Measurements from ENCODE around the gene NSUN3.
"Not testable (repeated sequence)": the region's sequence is repeated elsewhere in the genome, so short reads cannot be mapped to it uniquely, and the experiment has no call there.

Gene NSUN3

DNA sequence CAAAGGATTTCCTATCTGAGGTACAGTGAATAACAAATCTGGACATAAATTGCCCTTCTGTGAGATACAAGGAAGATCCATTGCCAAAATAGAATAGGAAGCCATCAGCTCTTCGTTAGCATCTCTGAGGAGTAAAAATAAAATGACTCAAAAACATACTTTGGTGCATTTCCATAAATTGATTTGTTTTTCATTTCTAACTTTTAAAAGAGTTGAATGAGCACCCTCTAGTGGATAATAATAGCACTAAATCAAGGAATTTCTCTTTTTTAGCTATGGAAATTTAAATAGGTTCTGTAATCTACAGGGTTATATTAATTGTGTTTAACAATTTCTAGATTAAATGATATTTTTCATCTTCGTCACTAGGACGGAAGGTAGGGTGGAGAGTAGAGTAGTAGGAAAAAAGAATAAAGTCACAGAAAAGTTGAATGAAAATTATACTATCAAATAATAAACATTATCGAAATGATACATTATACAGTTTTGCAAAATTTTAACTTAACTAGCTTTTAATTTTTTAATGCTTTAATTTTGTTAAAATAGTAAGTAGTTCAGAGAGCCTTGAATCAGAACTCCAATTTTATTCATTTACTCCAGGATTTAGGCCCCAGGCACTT, 6.4 kb downstream of the NSUN3 start:
- peak; percentile 63 for DNase-seq (ENCODE audit: low spot score)

DNA sequence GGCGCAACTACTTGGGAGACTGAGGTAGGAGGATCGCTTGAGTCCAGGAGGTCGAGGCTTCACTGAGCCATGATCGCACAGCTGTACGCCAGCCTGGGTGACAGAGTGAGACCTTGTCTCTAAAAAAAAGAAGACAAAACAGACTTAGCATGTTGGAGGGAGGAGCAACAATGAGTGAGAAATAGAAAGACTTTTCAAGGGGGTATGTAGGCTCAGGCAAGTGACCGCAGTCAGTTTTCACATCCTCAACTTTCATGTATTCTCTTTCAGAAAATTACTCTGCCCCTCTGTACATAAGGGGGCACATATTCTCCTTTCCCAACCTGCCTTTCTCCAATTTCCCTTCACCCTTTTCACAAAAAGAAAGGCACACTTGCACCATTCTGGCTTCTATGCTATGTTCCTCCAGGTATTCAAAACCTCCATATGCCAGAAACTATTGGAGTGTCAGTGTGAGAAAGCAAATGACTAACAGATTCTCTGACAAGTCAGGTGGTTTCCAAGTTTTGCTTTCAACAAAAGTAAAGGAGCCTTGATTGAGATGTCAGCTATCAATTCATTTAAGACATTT, 7.6 kb downstream of the NSUN3 start:
- DNase-seq (ENCODE audit: low spot score), result no peak

GRCh38 chr3:94071713-94072284, 8.9 kb downstream of the NSUN3 start:
- DNase-seq (ENCODE audit: low spot score), result no peak

DNA sequence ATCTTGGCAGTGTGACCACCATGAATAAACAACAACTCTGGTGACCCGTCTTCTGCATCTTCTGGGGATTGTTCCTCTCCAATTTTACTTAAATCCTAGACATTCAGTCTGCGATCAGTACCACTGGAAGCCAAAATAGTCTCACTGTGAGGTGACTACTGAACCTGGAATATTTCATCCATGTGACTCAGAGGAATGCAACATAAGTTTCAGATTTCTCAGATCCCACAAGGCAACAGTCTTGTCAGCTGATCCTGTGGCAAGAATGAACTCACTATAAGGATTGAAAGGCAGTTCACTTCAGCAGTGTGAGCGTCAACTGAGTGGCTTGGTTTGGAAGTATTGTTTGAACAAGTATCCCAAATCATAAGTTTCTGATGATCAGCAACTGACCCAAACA, 13.2 kb downstream of the NSUN3 start:
- no peak for DNase-seq (ENCODE audit: low spot score)

DNA sequence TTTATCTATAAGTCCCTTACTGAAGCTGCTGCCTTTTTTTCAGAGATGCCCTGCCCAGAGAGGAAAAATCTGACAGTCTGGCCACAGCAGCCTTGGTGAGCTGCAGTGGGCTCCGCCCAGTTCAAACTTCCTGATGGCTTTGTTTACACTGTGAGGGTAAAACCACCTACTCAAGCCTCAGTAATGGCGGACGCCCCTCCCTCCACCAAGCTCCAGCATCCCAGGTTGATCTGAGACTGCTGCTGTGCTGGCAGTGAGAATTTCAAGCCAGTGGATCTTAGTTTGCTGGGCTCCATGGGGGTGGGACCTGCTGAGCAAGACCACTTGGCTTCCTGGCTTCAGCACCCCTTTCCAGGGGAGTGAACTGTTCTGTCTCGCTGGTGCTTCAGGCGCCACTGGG, 17.7 kb downstream of the NSUN3 start:
- not testable (repeated sequence) for DNase-seq (ENCODE audit: low spot score)

DNA sequence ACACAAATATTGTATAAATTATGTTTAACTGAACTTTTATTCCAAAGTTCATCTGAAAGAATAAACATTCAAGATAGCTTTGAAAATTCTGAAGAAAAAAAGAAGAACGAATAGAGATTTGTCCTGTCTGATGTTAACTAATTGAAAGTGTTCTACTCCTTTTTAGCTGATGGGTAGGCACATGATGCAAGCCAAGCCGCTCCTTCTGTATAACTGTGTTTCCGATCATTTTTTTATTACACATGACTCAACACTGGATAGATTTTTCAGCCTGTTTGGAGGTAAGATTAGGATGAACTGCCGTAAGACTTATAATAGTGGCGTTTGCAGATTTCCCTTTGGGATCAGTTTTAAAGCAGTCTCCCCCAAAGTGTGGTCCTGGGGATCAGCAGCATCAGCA, 19.0 kb downstream of the NSUN3 start:
- no peak for DNase-seq (ENCODE audit: low spot score)

- no peak for DNase-seq (ENCODE audit: low spot score)
These were observed 19.6 kb downstream of the NSUN3 start for GRCh38 chr3:94082391-94082937.

DNA sequence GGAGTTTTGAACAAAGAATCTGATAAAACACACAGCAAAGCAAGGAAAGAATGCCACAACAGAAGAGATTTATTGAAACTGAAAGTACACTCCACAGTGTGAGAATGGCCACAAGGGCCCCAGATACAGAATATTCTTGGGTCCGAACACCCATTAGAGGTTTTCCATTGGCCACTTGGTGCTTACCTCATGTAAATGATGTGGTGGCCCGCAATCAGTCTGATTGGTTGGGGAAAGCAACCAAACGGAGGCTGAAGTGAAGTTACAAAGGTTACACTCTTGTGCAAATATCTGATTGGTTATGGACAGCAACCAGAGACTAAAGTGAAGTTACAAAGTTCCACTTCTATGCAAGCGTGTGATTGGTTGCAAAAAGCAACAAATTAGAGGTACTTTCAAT, 20.4 kb downstream of the NSUN3 start:
- no peak for DNase-seq (ENCODE audit: low spot score)

GRCh38 chr3:94089126-94089525, 26.3 kb downstream of the NSUN3 start:
- no peak for DNase-seq (ENCODE audit: low spot score)

- no peak for DNase-seq (ENCODE audit: low spot score)
These were observed 29.2 kb downstream of the NSUN3 start for GRCh38 chr3:94092086-94092485.

DNA sequence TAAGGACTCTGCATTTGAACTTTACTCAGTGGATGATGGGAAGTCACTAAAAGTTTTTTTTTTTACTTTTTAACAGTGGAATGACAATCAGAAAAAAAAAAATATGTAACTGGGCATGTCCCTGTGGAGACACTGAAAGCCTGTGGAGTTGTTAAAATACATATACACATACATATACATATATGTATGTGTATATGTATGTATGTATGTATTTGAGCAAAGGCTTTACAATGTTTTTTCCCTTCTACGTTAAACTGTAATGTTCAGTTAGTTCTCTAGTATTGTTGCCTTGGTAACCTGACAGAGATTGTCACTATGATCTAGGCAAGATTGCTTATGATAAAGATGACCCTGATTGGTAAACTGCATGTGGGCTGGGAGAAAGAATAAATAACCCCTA, 30.3 kb downstream of the NSUN3 start:
- no peak for DNase-seq (ENCODE audit: low spot score)

DNA sequence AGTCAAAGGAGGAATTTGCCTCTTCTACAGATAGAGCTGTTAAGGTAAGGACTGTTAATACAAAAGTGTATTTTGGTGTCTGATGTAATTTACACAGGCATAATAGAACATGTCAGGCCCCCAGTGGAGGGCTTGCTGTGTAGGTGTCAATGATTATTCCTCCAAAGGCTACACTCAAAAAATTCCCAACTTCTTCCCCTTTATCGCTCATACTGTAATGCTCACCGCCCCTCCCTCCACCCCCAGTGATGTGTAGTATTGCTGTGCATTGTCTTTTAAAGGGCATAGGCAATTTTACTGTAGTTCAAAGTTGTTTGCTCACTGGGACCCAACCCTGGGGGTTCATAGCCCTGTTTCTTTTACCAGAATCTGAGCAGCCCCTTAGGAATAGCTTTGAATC, 32.2 kb downstream of the NSUN3 start:
- DNase-seq (ENCODE audit: low spot score), result no peak

- no peak for DNase-seq (ENCODE audit: low spot score)
These were observed 35.6 kb downstream of the NSUN3 start for GRCh38 chr3:94098452-94098851.

DNA sequence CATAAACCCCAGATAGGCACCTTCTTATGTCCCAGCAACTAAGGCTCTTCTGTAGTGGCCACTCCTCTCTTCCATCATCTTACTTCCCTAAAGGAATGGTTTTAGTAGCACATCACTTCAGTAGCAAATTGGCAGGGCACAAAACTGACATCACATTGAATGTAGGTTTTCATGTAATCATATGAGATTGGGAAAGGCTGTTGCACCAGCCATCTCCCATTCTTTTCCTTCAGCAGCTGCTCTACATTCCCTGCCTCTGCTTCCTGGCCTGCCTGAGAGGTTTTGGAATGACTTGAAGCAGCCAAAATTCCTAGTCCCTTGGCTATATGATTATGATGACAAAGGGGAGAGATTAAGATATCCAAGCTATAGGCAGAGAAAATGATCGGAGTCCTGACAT, 36.5 kb downstream of the NSUN3 start:
- DNase-seq (ENCODE audit: low spot score), result no peak

- DNase-seq (ENCODE audit: low spot score), result peak; percentile 14
These were observed 39.0 kb downstream of the NSUN3 start for GRCh38 chr3:94101860-94102259.

DNA sequence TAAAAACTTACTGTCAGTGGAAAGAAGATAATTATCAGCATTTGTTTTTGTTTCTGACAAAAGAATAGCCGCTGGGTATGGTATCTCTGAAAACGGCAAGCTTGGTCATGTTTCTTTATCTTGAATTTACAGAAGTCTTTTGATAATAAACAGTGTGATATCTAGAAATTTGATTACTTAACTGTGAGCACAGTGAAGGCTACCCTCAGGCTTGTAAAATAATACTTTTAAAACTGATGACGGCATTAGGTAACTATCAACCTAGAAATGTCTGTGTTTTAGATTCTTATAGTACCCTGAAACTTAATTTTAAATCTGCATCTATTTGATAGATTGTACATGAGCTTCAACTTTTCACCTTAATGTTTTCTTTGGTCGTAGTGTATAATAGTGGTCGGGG, 43.4 kb downstream of the NSUN3 start:
- DNase-seq (ENCODE audit: low spot score), result no peak

- not testable (repeated sequence) for DNase-seq (ENCODE audit: low spot score)
These were observed 47.4 kb downstream of the NSUN3 start for GRCh38 chr3:94110232-94110631.

DNA sequence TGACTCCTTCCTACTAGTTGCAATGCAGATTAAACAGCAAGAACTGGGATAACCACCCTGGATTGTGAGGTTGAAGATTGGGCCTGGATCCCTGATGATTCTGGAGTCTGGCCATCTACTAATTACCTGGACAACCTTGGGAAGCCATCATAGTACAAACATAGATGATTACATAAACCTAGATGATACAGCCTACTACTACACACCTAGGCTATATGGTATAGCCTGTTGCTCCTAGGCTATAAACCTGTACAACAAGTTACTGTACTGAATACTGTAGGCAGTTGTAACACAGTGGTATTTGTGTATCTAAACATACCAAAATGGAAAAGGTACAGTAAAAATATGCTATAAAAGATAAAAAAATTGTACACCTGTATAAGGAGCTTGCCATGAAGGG, 48.0 kb downstream of the NSUN3 start:
- no peak for DNase-seq (ENCODE audit: low spot score)

DNA sequence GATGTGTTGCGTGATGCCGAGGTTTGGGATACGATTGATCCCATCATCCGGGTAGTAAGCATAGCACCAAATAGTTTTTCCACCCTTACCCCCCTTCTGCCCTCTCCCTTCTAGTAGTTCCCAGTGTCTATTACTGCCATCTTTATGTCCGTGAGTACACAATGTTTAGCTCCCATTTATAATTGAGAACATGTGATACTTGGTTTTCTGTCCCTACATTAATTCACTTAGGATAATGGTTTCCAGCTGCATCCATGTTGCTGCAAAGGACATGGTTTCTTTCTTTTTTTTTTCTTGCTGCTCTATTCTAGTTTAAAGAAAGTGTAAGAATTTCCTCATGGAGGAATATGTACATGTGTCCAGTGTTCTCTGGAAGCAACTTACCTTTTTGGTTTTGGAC, 51.8 kb downstream of the NSUN3 start:
- DNase-seq (ENCODE audit: low spot score), result no peak

DNA sequence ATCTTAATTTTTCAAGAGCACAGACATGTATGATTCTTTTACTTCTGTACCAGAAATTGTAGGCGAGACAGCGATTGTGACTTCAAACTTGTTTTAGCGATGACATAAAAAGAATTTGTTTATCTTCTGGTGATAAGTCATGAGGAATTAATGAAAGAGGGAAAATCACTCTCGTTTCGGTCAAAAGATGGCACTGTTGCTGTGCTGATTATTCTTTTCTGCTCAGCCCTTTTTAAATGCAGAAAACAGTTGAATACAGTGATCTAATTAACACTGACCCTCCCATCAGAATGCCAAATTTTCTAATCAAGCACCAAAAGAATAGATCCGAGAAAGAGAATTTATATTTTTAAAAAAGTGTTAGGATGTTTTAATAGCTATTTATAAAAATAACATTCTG, 52.6 kb downstream of the NSUN3 start:
- no peak for DNase-seq (ENCODE audit: low spot score)

DNA sequence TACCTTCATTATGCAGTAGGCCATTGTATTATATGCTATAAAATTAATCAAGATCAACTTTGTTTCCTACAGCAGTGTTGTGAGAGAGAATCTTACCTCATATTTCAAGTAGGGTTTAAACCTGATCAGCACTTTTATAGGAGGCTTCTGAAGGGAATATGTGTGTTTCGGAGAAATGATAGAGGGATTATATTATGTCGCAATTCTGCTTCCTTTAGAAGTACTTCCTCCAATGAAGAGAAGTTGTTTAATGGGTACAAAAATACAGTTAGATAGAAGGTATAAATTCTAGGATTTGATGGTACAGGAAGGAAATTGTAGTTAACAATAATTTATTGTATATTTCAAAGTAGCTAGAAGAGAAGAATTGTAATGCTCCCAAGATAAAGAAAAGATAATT, 54.9 kb downstream of the NSUN3 start:
- no peak for DNase-seq (ENCODE audit: low spot score)

- DNase-seq (ENCODE audit: low spot score), result no peak
These were observed 55.5 kb downstream of the NSUN3 start for GRCh38 chr3:94118390-94118789.

DNA sequence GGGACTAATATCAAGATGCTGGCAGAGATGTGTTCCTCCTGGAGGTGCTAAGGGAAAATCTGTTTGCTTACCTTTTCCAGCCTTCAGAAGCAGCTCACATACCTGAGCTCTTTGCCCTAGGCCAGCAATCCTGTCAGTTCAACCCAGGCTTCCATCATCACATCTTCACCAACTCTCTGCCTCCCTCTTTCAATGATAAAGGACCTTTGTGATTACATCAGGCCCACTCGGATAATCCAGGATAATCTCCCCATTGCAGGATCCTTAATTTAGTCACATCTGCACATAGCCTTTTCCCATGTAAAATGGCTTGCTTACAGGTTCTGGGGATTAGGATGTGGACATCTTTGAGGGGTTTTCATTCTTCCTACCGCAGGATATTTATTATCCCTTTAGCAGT, 58.3 kb downstream of the NSUN3 start:
- no peak for DNase-seq (ENCODE audit: low spot score)

GRCh38 chr3:94127115-94127514, 64.3 kb downstream of the NSUN3 start:
- no peak for DNase-seq (ENCODE audit: low spot score)

Measured in hematopoietic multipotent progenitor cell treated with erythropoietin and hydrocortisone succinate and interleukin-3 and kit ligand, for 15 days (in vitro differentiated cells).